Esophagus squamous epithelium (tissue), 4 donors: ENCODE data around the gene BACH2.

Experiments
- POLR2A ChIP-seq, 4 donors: fragments of 450-650 bp; IDR thresholded peaks; one replicate each; pipeline ENCODE4 v1.6.1; 2017; ENCODE audit warnings: antibody characterized with exemption in 4 of 4, mild to moderate bottlenecking in 4 of 4, moderate library complexity in 3 of 4
- TF ChIP-seq, protein P1 (sequence below), 6 experiments: fragments of 450-650 bp in 4 of 6; fragments of 200-600 bp in 2 of 6; sonication (generic) in 2 of 6; IDR thresholded peaks; one replicate each; pipeline ENCODE4 v1.5.1; 2016 to 2019; ENCODE audit warnings: antibody characterized with exemption in 6 of 6, mild to moderate bottlenecking in 4 of 6, moderate library complexity in 4 of 6

- TF ChIP-seq, protein P1, sequence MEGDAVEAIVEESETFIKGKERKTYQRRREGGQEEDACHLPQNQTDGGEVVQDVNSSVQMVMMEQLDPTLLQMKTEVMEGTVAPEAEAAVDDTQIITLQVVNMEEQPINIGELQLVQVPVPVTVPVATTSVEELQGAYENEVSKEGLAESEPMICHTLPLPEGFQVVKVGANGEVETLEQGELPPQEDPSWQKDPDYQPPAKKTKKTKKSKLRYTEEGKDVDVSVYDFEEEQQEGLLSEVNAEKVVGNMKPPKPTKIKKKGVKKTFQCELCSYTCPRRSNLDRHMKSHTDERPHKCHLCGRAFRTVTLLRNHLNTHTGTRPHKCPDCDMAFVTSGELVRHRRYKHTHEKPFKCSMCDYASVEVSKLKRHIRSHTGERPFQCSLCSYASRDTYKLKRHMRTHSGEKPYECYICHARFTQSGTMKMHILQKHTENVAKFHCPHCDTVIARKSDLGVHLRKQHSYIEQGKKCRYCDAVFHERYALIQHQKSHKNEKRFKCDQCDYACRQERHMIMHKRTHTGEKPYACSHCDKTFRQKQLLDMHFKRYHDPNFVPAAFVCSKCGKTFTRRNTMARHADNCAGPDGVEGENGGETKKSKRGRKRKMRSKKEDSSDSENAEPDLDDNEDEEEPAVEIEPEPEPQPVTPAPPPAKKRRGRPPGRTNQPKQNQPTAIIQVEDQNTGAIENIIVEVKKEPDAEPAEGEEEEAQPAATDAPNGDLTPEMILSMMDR (IDR thresholded peaks at IDR 0.05) = no peak
- TF ChIP-seq POLR2A (IDR thresholded peaks at IDR 0.05) = peak in 1 of 4 donors; percentile 8
Observed at GRCh38 chr6:90285611-90286381, 10.8 kb downstream of the BACH2 start.
